Right lobe of liver (tissue), 4 donors: ENCODE data around the gene DCP2.

Experiments used
- POLR2A ChIP-seq: fragments of 450-650 bp; IDR thresholded peaks from one replicate; pipeline ENCODE4 v1.6.1; 2017; ENCODE audit warnings: antibody characterized with exemption, mild to moderate bottlenecking
- TF ChIP-seq, protein P1 (sequence below), 4 donors: fragments of 200-600 bp in 3 of 4; fragments of 450-650 bp in 1 of 4; IDR thresholded peaks; one replicate each; pipeline versions ENCODE4 v1.5.1 to v1.8.0; 2016 to 2022; ENCODE audit warnings: antibody characterized with exemption in 4 of 4, mild to moderate bottlenecking in 2 of 4
- donor health status: DM: no; HTN: no; CAD: no.
- donor health status: DM: no; HTN: no; CAD: no.
- donor health status: DM: no; HTN: yes; CAD: no.

DNA sequence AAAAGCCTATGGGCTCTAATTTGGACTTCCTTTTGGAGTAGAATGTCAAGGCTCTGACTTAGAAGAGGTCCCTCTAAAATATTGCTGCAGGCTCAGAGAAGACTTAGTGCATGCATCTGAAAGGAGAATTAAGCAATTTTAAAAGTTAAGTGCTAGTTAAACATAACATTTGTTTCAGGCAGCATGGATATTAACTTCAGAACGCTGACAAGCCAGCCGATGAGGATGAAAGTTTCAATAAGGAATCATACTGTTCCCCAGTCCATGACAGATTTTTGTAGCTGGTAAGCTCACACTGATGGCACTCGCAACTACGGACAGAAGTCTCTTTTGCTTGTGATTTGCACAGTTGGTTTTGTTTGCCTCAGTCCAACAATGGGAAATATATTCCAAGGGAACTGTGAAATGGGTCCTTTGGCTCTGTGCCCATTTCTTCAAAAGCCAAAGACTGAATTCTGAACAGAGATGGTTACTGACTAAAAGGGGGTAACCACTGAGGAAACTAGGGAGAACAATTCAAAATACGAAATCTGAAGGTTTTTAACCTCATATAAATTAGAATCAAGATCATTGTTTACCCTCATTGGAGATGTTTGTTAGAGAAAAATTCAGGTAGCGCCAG is 47.6 kb downstream of the DCP2 start:
- TF ChIP-seq POLR2A, result no peak
- TF ChIP-seq, protein P1, sequence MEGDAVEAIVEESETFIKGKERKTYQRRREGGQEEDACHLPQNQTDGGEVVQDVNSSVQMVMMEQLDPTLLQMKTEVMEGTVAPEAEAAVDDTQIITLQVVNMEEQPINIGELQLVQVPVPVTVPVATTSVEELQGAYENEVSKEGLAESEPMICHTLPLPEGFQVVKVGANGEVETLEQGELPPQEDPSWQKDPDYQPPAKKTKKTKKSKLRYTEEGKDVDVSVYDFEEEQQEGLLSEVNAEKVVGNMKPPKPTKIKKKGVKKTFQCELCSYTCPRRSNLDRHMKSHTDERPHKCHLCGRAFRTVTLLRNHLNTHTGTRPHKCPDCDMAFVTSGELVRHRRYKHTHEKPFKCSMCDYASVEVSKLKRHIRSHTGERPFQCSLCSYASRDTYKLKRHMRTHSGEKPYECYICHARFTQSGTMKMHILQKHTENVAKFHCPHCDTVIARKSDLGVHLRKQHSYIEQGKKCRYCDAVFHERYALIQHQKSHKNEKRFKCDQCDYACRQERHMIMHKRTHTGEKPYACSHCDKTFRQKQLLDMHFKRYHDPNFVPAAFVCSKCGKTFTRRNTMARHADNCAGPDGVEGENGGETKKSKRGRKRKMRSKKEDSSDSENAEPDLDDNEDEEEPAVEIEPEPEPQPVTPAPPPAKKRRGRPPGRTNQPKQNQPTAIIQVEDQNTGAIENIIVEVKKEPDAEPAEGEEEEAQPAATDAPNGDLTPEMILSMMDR (IDR thresholded peaks at IDR 0.05), result no peak
